Fibroblast of lung (primary cell): ENCODE measurements around the gene USH1G. TPM values are rescaled to one million over a fixed set of nuclear protein-coding genes. Genes with fewer than 3 reads are reported as not detected.

ENCODE experiments used
- DNase-seq, 2 donors: peaks; one replicate each; pipeline versions ENCODE4 v3.0.0 to v3.0.0-alpha.2; 2010; ENCODE audit warnings: low read depth in 2 of 2
- H2AFZ ChIP-seq: 2 replicates; pipeline ENCODE4 v1.5.1; 2012; ENCODE audit warnings: low read length, control low read depth, inconsistent platforms
- H3K27ac ChIP-seq: 2 replicates; pipeline ENCODE4 v1.5.1; 2011; ENCODE audit warnings: low read length, control low read depth; ENCODE audit not compliant: insufficient read depth
- H3K27me3 ChIP-seq: 2 replicates; pipeline ENCODE4 v1.5.1; 2011; ENCODE audit warnings: mild to moderate bottlenecking, low read length; ENCODE audit not compliant: control insufficient read depth, insufficient read depth
- H3K36me3 ChIP-seq: 2 replicates; pipeline ENCODE4 v1.5.1; 2011; ENCODE audit warnings: low read length; ENCODE audit not compliant: control insufficient read depth, insufficient read depth
- H3K4me1 ChIP-seq: 2 replicates; pipeline ENCODE4 v1.5.1; 2011; ENCODE audit warnings: low read length; ENCODE audit not compliant: control insufficient read depth, insufficient read depth; ENCODE audit errors: extremely low read depth
- H3K4me2 ChIP-seq: 2 replicates; pipeline ENCODE4 v1.5.1; 2011; ENCODE audit warnings: low read length, control low read depth; ENCODE audit not compliant: insufficient read depth; ENCODE audit errors: extremely low read depth
- H3K4me3 ChIP-seq, 4 experiments: fragments of 200-600 bp in 1 of 4; sonication (generic) in 1 of 4; replicated peaks in 1 of 4; 2 replicates each; pipeline ENCODE4 v1.5.1; 2011 to 2016; ENCODE audit warnings: low read length in 4 of 4, low read depth in 3 of 4, mild to moderate bottlenecking in 3 of 4, control low read depth in 2 of 4, inconsistent platforms in 1 of 4, mixed read lengths in 1 of 4; ENCODE audit not compliant: insufficient read depth in 1 of 4; ENCODE audit errors: control extremely low read depth in 1 of 4
- H3K79me2 ChIP-seq: 2 replicates; pipeline ENCODE4 v1.5.1; 2012; ENCODE audit warnings: mild to moderate bottlenecking, low read length, inconsistent platforms; ENCODE audit not compliant: control insufficient read depth, insufficient read depth
- H3K9ac ChIP-seq: 2 replicates; pipeline ENCODE4 v1.5.1; 2011; ENCODE audit warnings: mild to moderate bottlenecking, low read length, control low read depth; ENCODE audit not compliant: insufficient read depth
- H3K9me3 ChIP-seq: 2 replicates; pipeline ENCODE4 v1.5.1; 2012; ENCODE audit warnings: low read depth, low read length; ENCODE audit not compliant: control insufficient read depth, insufficient read depth
- H4K20me1 ChIP-seq: 2 replicates; pipeline ENCODE4 v1.5.1; 2011; ENCODE audit warnings: low read length; ENCODE audit not compliant: control insufficient read depth, insufficient read depth; ENCODE audit errors: extremely low read depth
- CTCF ChIP-seq, 2 donors: IDR thresholded peaks in 1 of 2; conservative IDR thresholded peaks in 1 of 2; 1 replicate in 1 of 2; 2 replicates in 1 of 2; pipeline ENCODE4 v1.5.1; 2011 to 2012; ENCODE audit warnings: low read length in 2 of 2, control low read depth in 1 of 2, inconsistent platforms in 1 of 2, low read depth in 1 of 2, mild to moderate bottlenecking in 1 of 2
- EZH2 ChIP-seq: IDR thresholded peaks from 2 replicates; pipeline ENCODE4 v1.5.1; 2012; ENCODE audit warnings: low read length, control low read depth, mild to moderate bottlenecking; ENCODE audit errors: missing control alignments
- polyA plus RNA-seq, 2 donors: library from polyadenylated mRNA; depleted of rRNA in 1 of 2; stranded (reverse) in 1 of 2; unstranded in 1 of 2; fragments of >200 nt; gene quantifications; 2 replicates each; pipeline ENCODE4 v1.2.1, GENCODE V29; 2011 to 2012; ENCODE audit warnings: missing spikeins in 1 of 2
- total RNA-seq: library from RNA; depleted of rRNA; stranded (reverse); fragments of >200 nt; gene quantifications from 2 replicates; pipeline ENCODE4 v1.2.1, GENCODE V29; 2014

The USH1G gene
- total and polyA plus RNA-seq, 2 donors (not counting 1 experiment from before 2014, with no cell fraction given) = not detected

- DNase-seq = no peak
- Histone ChIP-seq H3K4me1 (no peaks in the 10 kb centered on the region), H3K9ac (no peak overlapping the region), H3K4me2 (no peak overlapping the region), H4K20me1 (no peaks in the 10 kb centered on the region), H3K79me2 (no peaks in the 10 kb centered on the region), H3K9me3 (no peaks in the 10 kb centered on the region), H3K4me3 (no peak overlapping the region), H3K27me3 (peaks cover 44% of the 10 kb centered on the region), H3K27ac (no peak overlapping the region), H2AFZ (no peak overlapping the region), H3K36me3 (no peaks in the 10 kb centered on the region)
- TF ChIP-seq CTCF (conservative IDR thresholded peaks at IDR 0.05 in 1 of 2, IDR thresholded peaks at IDR 0.05 in 1 of 2; ENCODE audit: low read depth in 1 of 2, low read length in 2 of 2) = no peak
- TF ChIP-seq EZH2 = no peak
Measured at GRCh38 chr17:74921026-74921681, 1.9 kb downstream of the USH1G start.

- Histone ChIP-seq H4K20me1 (no peaks in the 10 kb centered on the region), H3K9me3 (no peaks in the 10 kb centered on the region), H3K4me3 (no peak overlapping the region), H3K36me3 (no peaks in the 10 kb centered on the region), H3K27ac (no peak overlapping the region), H3K27me3 (peaks cover 39% of the 10 kb centered on the region), H3K79me2 (no peaks in the 10 kb centered on the region), H2AFZ (no peak overlapping the region), H3K4me2 (no peak overlapping the region), H3K9ac (no peak overlapping the region), H3K4me1 (no peaks in the 10 kb centered on the region)
- TF ChIP-seq EZH2 (no peak), CTCF (conservative IDR thresholded peaks at IDR 0.05 in 1 of 2, IDR thresholded peaks at IDR 0.05 in 1 of 2; ENCODE audit: low read depth in 1 of 2, low read length in 2 of 2) (no peak)
- DNase-seq = no peak
Measured at GRCh38 chr17:74920642-74921025, 2.4 kb downstream of the USH1G start.

GRCh38 chr17:74920306-74920620 lies 2.8 kb downstream of the USH1G start:
- no peak for DNase-seq
- Histone ChIP-seq H4K20me1 (no peaks in the 10 kb centered on the region), H3K36me3 (no peaks in the 10 kb centered on the region), H3K4me2 (no peak overlapping the region), H3K9me3 (no peaks in the 10 kb centered on the region), H3K4me1 (no peaks in the 10 kb centered on the region), H3K27me3 (peaks cover 35% of the 10 kb centered on the region), H3K4me3 (no peak overlapping the region), H3K27ac (no peak overlapping the region), H3K9ac (no peak overlapping the region), H3K79me2 (no peaks in the 10 kb centered on the region), H2AFZ (no peak overlapping the region)
- TF ChIP-seq EZH2 (no peak), CTCF (conservative IDR thresholded peaks at IDR 0.05 in 1 of 2, IDR thresholded peaks at IDR 0.05 in 1 of 2; ENCODE audit: low read depth in 1 of 2, low read length in 2 of 2) (no peak)
